ENCODE measurements around the gene MRPS2.
"Not testable (repeated sequence)": the region's sequence is repeated elsewhere in the genome, so short reads cannot be mapped to it uniquely, and the experiment has no call there.

MRPS2 gene

GRCh38 chr9:135500525-135501260 is at the start of gene MRPS2:
TSS of gene MRPS2 (plus strand) at chr9:135500682. CDS start at chr9:135500711, 29 bp downstream.
- DNase-seq (ENCODE audit: low read depth): peak; percentile 70

DNA sequence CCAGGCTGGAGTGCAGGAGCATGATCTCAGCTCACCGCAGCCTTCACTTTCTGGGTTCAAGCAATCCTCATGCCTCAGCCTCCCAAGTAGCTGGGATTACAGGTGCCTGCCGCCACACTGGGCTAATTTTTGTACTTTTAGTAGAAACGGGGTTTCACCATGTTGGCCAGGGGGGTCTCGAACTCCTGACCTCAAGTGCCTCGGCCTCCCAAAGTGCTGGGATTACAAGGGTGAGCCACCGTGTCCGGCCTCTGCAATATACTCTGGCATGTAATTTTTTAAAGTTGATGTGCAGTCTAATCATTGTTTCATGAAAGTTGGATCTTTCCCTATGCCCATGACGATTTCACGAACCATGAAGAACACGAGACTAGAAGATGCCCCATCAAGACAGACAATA is 49.5 kb upstream of the MRPS2 start:
- DNase-seq (ENCODE audit: low read depth): no peak

GRCh38 chr9:135451909-135452308 is 48.6 kb upstream of the MRPS2 start:
- not testable (repeated sequence) for DNase-seq (ENCODE audit: low read depth)

GRCh38 chr9:135454737-135455136 is 45.7 kb upstream of the MRPS2 start:
- no peak for DNase-seq (ENCODE audit: low read depth)

DNA sequence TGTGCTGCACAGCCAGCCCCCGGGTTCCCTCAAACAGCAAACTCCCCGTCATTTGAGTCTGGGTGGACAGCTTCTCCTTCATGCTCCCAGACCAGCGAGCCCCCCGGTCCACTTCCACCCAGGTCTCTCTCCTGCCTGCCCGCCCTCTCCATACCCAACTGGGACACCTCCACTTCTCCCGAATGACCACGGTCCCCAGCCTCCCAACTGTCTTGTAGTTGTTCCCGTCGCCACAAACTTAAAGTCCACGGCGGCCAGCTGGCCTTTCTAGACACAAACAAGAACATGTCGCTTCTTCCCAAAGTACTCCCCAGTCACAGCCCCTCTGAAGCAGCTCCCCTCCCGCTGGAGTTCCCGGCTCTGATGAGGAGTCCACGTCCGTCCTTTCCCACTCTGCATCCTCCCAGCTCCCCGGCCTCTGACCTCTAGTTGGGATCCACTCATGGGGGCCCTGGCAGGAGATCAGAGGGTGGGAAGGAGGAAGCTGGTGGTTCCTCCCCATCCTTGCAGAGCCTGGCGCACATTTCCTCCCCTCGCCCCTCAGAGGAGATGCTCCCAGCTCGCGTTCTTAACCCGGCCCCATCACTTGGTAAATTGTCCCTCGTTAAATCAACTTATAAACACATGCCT is 45.0 kb upstream of the MRPS2 start:
- no peak for DNase-seq (ENCODE audit: low read depth)

GRCh38 chr9:135456436-135457104 is 43.9 kb upstream of the MRPS2 start:
- DNase-seq (ENCODE audit: low read depth): no peak

- DNase-seq (ENCODE audit: low read depth): not testable (repeated sequence)
Measured at GRCh38 chr9:135458478-135458877, 42.0 kb upstream of the MRPS2 start.

DNA sequence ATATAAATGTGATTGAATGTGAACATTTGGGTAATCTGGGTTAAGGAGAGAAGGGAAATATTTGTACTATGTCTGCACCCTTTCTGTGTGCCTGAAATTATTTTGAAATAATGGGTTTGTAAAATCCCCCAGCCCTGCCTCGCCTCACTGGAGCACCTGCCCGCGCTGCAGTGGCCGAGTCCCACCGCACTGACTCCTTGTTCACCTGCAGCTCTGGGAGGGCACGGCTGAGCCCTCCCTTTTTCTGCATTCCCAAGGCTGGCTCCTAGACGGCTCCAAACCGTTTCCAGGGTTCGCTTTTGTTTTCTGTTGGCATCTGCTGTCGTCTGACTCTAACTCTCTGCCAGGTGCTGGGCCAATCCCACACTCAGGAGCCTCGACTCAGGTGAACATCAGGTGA is 38.5 kb upstream of the MRPS2 start:
- DNase-seq (ENCODE audit: low read depth): no peak

- no peak for DNase-seq (ENCODE audit: low read depth)
Measured at GRCh38 chr9:135463140-135463539, 37.3 kb upstream of the MRPS2 start.

DNA sequence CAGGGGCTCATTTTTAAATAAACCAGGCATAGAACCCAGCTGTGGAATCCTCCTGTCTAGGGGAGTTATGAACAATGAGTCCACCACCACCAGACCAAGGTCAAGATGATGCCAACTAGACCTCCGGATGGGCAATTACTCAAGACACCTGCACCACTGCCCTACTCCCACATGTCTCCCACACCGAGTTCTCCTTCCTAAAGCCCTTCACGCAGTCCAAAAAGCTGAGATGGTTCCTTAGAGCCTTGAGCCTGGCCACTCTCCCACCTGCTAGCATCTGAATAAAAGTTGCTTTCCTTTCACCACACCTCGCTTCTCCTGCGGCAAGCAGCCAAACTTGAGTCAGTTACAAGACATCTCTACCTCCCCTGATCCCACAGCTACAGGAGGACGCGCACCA is 36.3 kb upstream of the MRPS2 start:
- no peak for DNase-seq (ENCODE audit: low read depth)

GRCh38 chr9:135468854-135469521 is 31.5 kb upstream of the MRPS2 start:
- DNase-seq (ENCODE audit: low read depth): no peak

DNA sequence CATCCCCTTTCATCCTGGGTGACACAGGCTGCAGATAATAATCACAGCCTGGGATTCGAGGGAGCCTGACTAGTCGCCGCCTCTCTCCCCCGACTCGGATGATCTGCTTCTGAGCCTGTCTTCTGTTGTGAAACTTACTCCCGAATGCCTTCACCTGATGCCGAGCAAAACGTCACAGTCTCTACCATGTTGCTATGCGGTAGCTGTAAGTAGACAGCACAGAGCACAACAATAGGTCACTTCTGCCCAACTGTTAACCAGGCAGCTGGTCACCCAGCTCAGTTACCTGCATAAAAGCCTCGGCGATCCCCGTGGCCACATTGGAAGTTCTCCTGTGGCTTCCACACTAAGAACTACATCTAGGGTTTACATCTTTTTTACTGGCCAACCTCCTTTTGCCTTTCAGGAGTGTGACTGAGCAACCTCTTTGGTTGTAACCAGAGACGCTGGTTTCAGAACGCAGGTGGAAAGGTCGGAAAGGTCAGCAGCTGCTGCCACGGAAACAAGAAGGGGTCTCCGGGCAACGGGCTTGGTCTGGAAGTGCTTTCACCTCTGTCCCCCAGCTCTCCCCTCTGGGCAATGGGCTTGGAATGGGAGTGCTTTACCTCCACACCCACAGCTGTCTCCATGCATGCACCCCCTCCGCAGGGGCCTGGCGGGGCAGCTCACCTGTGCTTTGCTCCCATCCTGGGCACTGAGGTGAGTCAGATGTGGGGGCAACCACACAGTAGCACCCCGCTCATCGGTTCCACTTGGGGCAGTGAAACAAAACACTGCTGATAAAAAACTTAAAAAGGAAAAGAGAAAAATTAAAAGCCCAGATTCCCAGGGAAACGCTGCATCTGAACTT is 28.5 kb upstream of the MRPS2 start:
- DNase-seq (ENCODE audit: low read depth): no peak

GRCh38 chr9:135473972-135474543 is 26.4 kb upstream of the MRPS2 start:
- DNase-seq (ENCODE audit: low read depth): no peak

DNA sequence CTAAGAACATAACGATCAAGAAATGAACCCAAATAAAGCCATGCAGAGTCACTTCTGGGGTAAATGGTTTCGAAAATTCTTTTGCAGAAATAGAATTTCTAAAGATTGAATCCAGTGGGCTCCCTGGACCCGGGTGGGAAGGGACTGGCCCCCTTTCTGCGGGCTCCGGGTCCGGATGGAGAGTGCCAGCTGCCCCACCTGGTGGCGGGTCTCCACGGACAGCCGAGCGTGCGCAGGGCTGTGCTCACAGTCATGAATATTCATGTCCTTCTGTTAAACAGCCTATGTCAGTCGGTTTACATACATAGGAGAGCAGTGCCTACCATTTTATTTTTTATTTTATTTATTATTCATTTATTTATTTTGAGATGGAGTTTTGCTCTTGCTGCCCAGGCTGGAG is 25.6 kb upstream of the MRPS2 start:
- DNase-seq (ENCODE audit: low read depth): no peak

- no peak for DNase-seq (ENCODE audit: low read depth)
Measured at GRCh38 chr9:135476561-135477355, 23.7 kb upstream of the MRPS2 start.

GRCh38 chr9:135478191-135478590 is 22.3 kb upstream of the MRPS2 start:
- DNase-seq (ENCODE audit: low read depth): no peak

DNA sequence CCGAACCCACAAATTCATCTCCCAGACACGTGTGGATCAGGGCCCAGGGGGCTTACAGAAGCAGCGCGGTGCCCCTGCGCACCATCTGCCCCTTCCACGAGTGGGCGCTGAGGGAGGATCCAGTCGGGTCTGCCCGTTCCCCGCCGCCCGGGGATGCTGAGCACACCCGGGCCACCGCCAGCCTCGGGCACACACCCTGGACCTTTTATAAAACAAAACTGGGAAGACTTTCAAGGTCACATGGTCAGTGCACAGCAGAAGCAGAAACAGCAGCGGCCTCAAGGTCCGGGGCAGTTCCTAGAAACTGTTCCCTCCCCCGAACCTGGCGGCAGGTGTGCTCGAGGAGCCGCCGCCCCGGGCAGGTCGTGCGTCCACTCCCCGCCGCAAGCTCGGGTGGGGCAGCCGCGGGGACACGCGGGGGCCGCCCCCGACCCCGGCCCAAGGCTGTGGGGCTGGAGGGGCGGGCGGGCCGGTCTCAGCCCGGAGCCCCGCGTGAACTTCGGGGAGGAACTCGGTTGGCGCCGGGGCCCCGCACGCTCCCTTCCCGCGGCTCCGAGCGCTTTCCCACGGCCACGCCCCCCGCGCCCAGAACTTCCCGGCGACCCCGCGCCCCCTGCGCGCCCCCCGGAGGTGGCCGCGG is 21.5 kb upstream of the MRPS2 start:
- DNase-seq (ENCODE audit: low read depth): no peak

- DNase-seq (ENCODE audit: low read depth): no peak
Measured at GRCh38 chr9:135479469-135480052, 20.9 kb upstream of the MRPS2 start, which contains the start of gene PPP1R26. TSS of gene PPP1R26 (plus strand) at chr9:135479782. CDS start at chr9:135484511, 4,729 bp downstream.
